ENCODE data around the gene HEXA. TPM values are rescaled to one million over a fixed set of nuclear protein-coding genes. Genes with fewer than 3 reads are reported as not detected.

The HEXA gene
- total and polyA plus RNA-seq, 2 of the 8 experiments (the other 6 are each of a cell fraction or from before 2014, with no cell fraction given), result 52.5 to 73.7 TPM

- no peak overlapping the region for H2BK20ac ChIP-seq (ENCODE audit: low read length)
- no peak overlapping the region for H3K4me2 ChIP-seq (ENCODE audit: insufficient read depth in 1 of 2, low read depth in 2 of 2, low read length in 2 of 2)
- no peaks in the 10 kb centered on the region for H3K36me3 ChIP-seq (ENCODE audit: control insufficient read depth in 2 of 4, insufficient read depth in 4 of 4, low read length in 3 of 4)
- no peak overlapping the region for H3K56ac ChIP-seq (replicated peaks; ENCODE audit: insufficient read length, low read depth, low read length)
- no peak overlapping the region for H2BK120ac ChIP-seq (replicated peaks; ENCODE audit: low read depth, low read length)
- POLR2A ChIA-PET (ENCODE audit: partially characterized antibody), result no interaction called here
- CTCF ChIA-PET (ENCODE audit: partially characterized antibody), result no interaction called here
- no peak overlapping the region for H3K4me3 ChIP-seq (ENCODE audit: extremely low read depth in 1 of 4, insufficient read depth in 2 of 4, low read depth in 3 of 4, low read length in 4 of 4)
- no peaks in the 10 kb centered on the region; a peak in 1 of 4 replicates for H3K9me3 ChIP-seq (ENCODE audit: insufficient read depth in 2 of 2, low read depth in 1 of 2, low read length in 1 of 2)
- H3K79me2 ChIP-seq (ENCODE audit: control insufficient read depth in 1 of 2, insufficient read depth in 2 of 2, low read length in 2 of 2), result no peaks in the 10 kb centered on the region
- no peak overlapping the region for H4K5ac ChIP-seq (ENCODE audit: insufficient read length, low read depth, low read length)
- H3K4ac ChIP-seq (replicated peaks; ENCODE audit: insufficient read length, low read depth, low read length), result no peak overlapping the region
- no peak overlapping the region for H2BK12ac ChIP-seq (ENCODE audit: low read depth, low read length)
- 75% methylated on average over 3 of the region's 3 CpGs; no CpG with 5 or more reads in 1 of the 2 experiments for WGBS, 2 experiments (ENCODE audit: extremely low coverage in 1 of 2, insufficient coverage in 1 of 2, insufficient read length in 1 of 2, insufficient replicate concordance in 2 of 2, low coverage in 1 of 2, low lambda C conversion rate in 2 of 2, missing lambda C conversion rate in 1 of 2)
- peaks cover 0 to 3% (median under 1%) of the 10 kb centered on the region in 4 experiments; a peak in 3 of 7 replicates for H3K27me3 ChIP-seq (replicated peaks in 1 of 4; ENCODE audit: control insufficient read depth in 3 of 4, extremely low read depth in 1 of 4, insufficient read depth in 3 of 4, low read length in 3 of 4)
- no peak overlapping the region for H2BK5ac ChIP-seq (ENCODE audit: low read depth, low read length)
- H2BK15ac ChIP-seq (ENCODE audit: low read length), result no peak overlapping the region
- no peak overlapping the region for H3K9ac ChIP-seq (replicated peaks in 1 of 4; ENCODE audit: extremely low read depth in 1 of 4, low read depth in 3 of 4, low read length in 3 of 4)
- no peak overlapping the region for H4K8ac ChIP-seq (ENCODE audit: extremely low read depth, insufficient read depth, low read length)
- H3K27ac ChIP-seq (ENCODE audit: low read depth, low read length), result no peak overlapping the region
- H4K91ac ChIP-seq (replicated peaks; ENCODE audit: insufficient read length, low read length), result no peak overlapping the region
- H2AK5ac ChIP-seq (ENCODE audit: low read depth, low read length), result no peak overlapping the region
- no peaks in the 10 kb centered on the region for H4K20me1 ChIP-seq (replicated peaks in 1 of 2; ENCODE audit: control insufficient read depth in 1 of 2, insufficient read depth in 2 of 2, low read length in 2 of 2)
- DNase-seq (ENCODE audit: low read depth in 1 of 2, low spot score in 2 of 2), result no peak
- no peak overlapping the region for H3K14ac ChIP-seq (ENCODE audit: insufficient read length)
- no peaks in the 10 kb centered on the region for H3K23me2 ChIP-seq (ENCODE audit: low read depth, low read length)
- H3K23ac ChIP-seq (ENCODE audit: insufficient read length), result no peak overlapping the region
- H2AFZ ChIP-seq (ENCODE audit: low read length), result no peak overlapping the region
- no peak overlapping the region for H3K18ac ChIP-seq (ENCODE audit: extremely low read depth, low read length)
- TF ChIP-seq TAF7 (optimal IDR thresholded peaks at IDR 0.05; ENCODE audit: borderline replicate concordance, low read depth, low read length), result no peak
- no peak for TF ChIP-seq E2F6 (IDR thresholded peaks at IDR 0.05)
- H3K79me1 ChIP-seq (ENCODE audit: low read depth, low read length), result no peaks in the 10 kb centered on the region
- FAIRE-seq, result no peak
- no peaks in the 10 kb centered on the region for H3K4me1 ChIP-seq (replicated peaks in 1 of 4; ENCODE audit: control insufficient read depth in 3 of 4, insufficient read depth in 4 of 4, low read length in 3 of 4)
Measured at GRCh38 chr15:72406936-72407335, 31.1 kb upstream of the HEXA start.
